SK-N-SH treated with all-trans-retinoic acid at 6 μM for 48 hours (cell line): ENCODE data around the gene ANO9.

Experiments used
- ATAC-seq: fragments of 200-7000 bp; cut with Tn5 transposase; 3 replicates; pipeline ENCODE4 v1.9.1; 2020; ENCODE audit warnings: mild to moderate bottlenecking, moderate library complexity
- BACH2 ChIP-seq: fragments of 250-450 bp; sonication (Bioruptor Pico); IDR thresholded peaks from 2 replicates; pipeline ENCODE4 v1.9.0; 2021; ENCODE audit warnings: mild to moderate bottlenecking, borderline replicate concordance
- CSDC2 ChIP-seq: fragments of 250-450 bp; sonication (Bioruptor Pico); IDR thresholded peaks from 2 replicates; pipeline ENCODE4 v1.5.0; 2020; ENCODE audit warnings: mild to moderate bottlenecking, moderate library complexity
- ESRRG ChIP-seq: fragments of 250-450 bp; sonication (Bioruptor Pico); IDR thresholded peaks from 2 replicates; pipeline ENCODE4 v1.6.1; 2021; ENCODE audit warnings: mild to moderate bottlenecking
- GLIS3 ChIP-seq: fragments of 250-450 bp; sonication (Bioruptor Pico); IDR thresholded peaks from 2 replicates; pipeline ENCODE4 v1.5.0; 2020; ENCODE audit warnings: mild to moderate bottlenecking, moderate library complexity
- ISL1 ChIP-seq: fragments of 250-450 bp; sonication (Bioruptor Pico); IDR thresholded peaks from 2 replicates; pipeline ENCODE4 v2.1.2; 2022; ENCODE audit warnings: mild to moderate bottlenecking, moderate library complexity
- OSR1 ChIP-seq: fragments of 250-450 bp; sonication (Bioruptor Pico); IDR thresholded peaks from 2 replicates; pipeline ENCODE4 v1.8.0; 2022; ENCODE audit warnings: moderate library complexity, mild to moderate bottlenecking, inconsistent platforms
- RARB ChIP-seq: fragments of 250-450 bp; sonication (Bioruptor Pico); IDR thresholded peaks from 2 replicates; pipeline ENCODE4 v1.8.0; 2021; ENCODE audit warnings: mild to moderate bottlenecking, moderate library complexity
- SNAI2 ChIP-seq: fragments of 250-450 bp; sonication (Bioruptor Pico); IDR thresholded peaks from 2 replicates; pipeline ENCODE4 v1.5.0; 2020; ENCODE audit warnings: mild to moderate bottlenecking, moderate library complexity
- TCF4 ChIP-seq: fragments of 250-450 bp; sonication (Bioruptor Pico); IDR thresholded peaks from 2 replicates; pipeline ENCODE4 v1.8.0; 2021; ENCODE audit warnings: mild to moderate bottlenecking, moderate library complexity, borderline replicate concordance
- TOX ChIP-seq: fragments of 250-450 bp; sonication (Bioruptor Pico); IDR thresholded peaks from 2 replicates; pipeline ENCODE4 v1.8.0; 2021; ENCODE audit warnings: mild to moderate bottlenecking, moderate library complexity, borderline replicate concordance
- ZC3H10 ChIP-seq: fragments of 250-450 bp; sonication (Bioruptor Pico); IDR thresholded peaks from 2 replicates; pipeline ENCODE4 v1.5.1; 2021; ENCODE audit warnings: mild to moderate bottlenecking, moderate library complexity
- ZFP3 ChIP-seq: fragments of 250-450 bp; sonication (Bioruptor Pico); IDR thresholded peaks from 2 replicates; pipeline ENCODE4 v1.5.0; 2020; ENCODE audit warnings: mild to moderate bottlenecking, moderate library complexity
- ZFP30 ChIP-seq: fragments of 450-650 bp; formaldehyde crosslinking; IDR thresholded peaks from 2 replicates; pipeline ENCODE4 v1.5.0; 2022; ENCODE audit warnings: mild to moderate bottlenecking, moderate library complexity
- ZNF565 ChIP-seq: fragments of 450-650 bp; formaldehyde crosslinking; conservative IDR thresholded peaks from 2 replicates; pipeline ENCODE4 v1.5.0; 2020; ENCODE audit warnings: low read depth, mild to moderate bottlenecking, moderate library complexity
- ZNF70 ChIP-seq: fragments of 450-650 bp; formaldehyde crosslinking; IDR thresholded peaks from 2 replicates; pipeline ENCODE4 v1.5.0; 2020; ENCODE audit warnings: mild to moderate bottlenecking, moderate library complexity
- ZNF8 ChIP-seq: fragments of 450-650 bp; formaldehyde crosslinking; IDR thresholded peaks from 2 replicates; pipeline ENCODE4 v1.5.0; 2020; ENCODE audit warnings: mild to moderate bottlenecking, moderate library complexity
- TF ChIP-seq, protein P1 (sequence below): fragments of 250-450 bp; sonication (Bioruptor Pico); IDR thresholded peaks from 2 replicates; pipeline ENCODE4 v1.5.0; 2020; ENCODE audit warnings: mild to moderate bottlenecking, moderate library complexity
- TF ChIP-seq, protein P2 (sequence below): fragments of 250-450 bp; sonication (Bioruptor Pico); IDR thresholded peaks from 2 replicates; pipeline ENCODE4 v1.8.0; 2020; ENCODE audit warnings: mild to moderate bottlenecking, moderate library complexity, borderline replicate concordance
- TF ChIP-seq, protein P3 (sequence below): fragments of 250-450 bp; sonication (Bioruptor Pico); IDR thresholded peaks from 2 replicates; pipeline ENCODE4 v1.8.0; 2021; ENCODE audit warnings: low read depth, mild to moderate bottlenecking, moderate library complexity, borderline replicate concordance

Gene ANO9

DNA sequence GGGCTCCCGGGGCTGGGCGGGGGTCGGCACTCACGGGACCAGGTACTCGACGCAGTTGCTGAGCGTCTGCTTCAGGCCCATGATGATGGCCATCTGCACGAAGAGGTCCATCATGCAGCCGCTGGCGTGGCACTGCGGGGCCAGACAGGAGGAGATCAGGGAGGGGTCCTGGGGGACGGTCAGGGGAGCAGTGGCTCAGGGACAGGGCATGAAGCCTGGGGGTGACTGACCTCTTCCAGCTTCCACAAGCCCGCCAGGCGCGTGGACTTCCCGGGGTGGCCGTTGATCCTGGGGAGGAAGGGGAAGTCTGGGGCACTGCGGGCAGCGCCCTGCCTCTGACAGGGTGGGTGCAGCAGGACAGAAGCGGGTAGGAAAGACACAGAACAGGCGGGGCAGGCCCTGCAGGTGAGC, 20.9 kb downstream of the ANO9 start (continued):
- no peak for TF ChIP-seq GLIS3 (CRISPR knock-in tag)

DNA sequence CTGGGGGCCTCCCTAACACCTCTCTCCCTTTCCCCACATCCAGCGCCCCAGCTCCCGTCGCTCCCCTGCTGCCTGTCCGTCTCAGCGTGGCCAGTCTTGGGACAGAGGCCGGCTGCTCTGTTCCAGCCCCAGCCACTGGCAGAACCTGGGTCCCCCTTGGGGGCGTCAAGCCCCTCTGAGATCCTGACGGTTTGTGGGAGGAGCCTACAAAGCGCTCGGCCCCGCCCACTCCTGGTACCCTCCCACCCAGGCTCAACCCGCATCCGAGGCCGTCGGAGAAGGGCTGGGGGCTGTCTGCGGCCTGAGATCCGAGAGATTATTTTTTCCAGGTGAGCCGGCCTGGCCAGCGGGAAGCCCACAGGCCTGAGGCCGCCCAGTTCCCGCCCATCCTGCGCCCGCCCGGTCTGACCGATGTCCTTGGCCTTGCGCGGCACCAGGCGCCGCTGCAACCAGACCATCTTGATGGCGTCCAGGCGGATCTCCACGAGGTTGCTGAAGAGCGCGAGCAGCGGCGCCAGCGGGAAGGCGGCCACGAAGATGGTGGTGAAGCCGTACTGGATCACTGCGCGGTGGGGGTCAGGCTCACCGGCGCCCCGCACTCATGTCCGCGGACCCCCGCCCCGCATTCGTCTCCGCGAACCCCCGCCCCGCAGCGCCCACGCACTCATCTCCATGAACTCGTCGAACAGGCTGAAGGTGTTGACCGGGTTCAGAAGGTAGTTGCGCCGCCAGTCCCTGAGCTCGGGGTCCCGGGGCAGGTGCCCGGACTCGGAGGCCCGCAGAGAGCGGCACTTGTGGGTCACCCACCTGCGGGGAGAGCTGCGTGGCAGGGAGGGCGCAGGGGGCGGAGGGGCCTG, 21.5 kb downstream of the ANO9 start:
- TF ChIP-seq, protein P1, sequence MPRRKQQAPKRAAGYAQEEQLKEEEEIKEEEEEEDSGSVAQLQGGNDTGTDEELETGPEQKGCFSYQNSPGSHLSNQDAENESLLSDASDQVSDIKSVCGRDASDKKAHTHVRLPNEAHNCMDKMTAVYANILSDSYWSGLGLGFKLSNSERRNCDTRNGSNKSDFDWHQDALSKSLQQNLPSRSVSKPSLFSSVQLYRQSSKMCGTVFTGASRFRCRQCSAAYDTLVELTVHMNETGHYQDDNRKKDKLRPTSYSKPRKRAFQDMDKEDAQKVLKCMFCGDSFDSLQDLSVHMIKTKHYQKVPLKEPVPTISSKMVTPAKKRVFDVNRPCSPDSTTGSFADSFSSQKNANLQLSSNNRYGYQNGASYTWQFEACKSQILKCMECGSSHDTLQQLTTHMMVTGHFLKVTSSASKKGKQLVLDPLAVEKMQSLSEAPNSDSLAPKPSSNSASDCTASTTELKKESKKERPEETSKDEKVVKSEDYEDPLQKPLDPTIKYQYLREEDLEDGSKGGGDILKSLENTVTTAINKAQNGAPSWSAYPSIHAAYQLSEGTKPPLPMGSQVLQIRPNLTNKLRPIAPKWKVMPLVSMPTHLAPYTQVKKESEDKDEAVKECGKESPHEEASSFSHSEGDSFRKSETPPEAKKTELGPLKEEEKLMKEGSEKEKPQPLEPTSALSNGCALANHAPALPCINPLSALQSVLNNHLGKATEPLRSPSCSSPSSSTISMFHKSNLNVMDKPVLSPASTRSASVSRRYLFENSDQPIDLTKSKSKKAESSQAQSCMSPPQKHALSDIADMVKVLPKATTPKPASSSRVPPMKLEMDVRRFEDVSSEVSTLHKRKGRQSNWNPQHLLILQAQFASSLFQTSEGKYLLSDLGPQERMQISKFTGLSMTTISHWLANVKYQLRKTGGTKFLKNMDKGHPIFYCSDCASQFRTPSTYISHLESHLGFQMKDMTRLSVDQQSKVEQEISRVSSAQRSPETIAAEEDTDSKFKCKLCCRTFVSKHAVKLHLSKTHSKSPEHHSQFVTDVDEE (CRISPR knock-in tag), result no peak
- TF ChIP-seq, protein P2, sequence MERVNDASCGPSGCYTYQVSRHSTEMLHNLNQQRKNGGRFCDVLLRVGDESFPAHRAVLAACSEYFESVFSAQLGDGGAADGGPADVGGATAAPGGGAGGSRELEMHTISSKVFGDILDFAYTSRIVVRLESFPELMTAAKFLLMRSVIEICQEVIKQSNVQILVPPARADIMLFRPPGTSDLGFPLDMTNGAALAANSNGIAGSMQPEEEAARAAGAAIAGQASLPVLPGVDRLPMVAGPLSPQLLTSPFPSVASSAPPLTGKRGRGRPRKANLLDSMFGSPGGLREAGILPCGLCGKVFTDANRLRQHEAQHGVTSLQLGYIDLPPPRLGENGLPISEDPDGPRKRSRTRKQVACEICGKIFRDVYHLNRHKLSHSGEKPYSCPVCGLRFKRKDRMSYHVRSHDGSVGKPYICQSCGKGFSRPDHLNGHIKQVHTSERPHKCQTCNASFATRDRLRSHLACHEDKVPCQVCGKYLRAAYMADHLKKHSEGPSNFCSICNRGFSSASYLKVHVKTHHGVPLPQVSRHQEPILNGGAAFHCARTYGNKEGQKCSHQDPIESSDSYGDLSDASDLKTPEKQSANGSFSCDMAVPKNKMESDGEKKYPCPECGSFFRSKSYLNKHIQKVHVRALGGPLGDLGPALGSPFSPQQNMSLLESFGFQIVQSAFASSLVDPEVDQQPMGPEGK, result no peak
- TF ChIP-seq ZNF565 (CRISPR knock-in tag), result no peak
- TF ChIP-seq ESRRG (CRISPR knock-in tag), result no peak
- no peak for TF ChIP-seq OSR1 (CRISPR knock-in tag)
- TF ChIP-seq ZC3H10 (CRISPR knock-in tag), result no peak
- TF ChIP-seq ZFP3 (CRISPR knock-in tag), result no peak
- no peak for TF ChIP-seq ZNF70 (CRISPR knock-in tag)
- TF ChIP-seq ISL1 (CRISPR knock-in tag), result no peak
- no peak for TF ChIP-seq ZFP30 (CRISPR knock-in tag)
- TF ChIP-seq SNAI2 (CRISPR knock-in tag), result no peak
- TF ChIP-seq BACH2 (CRISPR knock-in tag), result no peak
- TF ChIP-seq CSDC2 (CRISPR knock-in tag), result no peak
- no peak for TF ChIP-seq GLIS3 (CRISPR knock-in tag)
- TF ChIP-seq RARB, result no peak
- TF ChIP-seq ZNF8 (CRISPR knock-in tag), result no peak
- no peak for TF ChIP-seq TOX (CRISPR knock-in tag)
- TF ChIP-seq, protein P3, sequence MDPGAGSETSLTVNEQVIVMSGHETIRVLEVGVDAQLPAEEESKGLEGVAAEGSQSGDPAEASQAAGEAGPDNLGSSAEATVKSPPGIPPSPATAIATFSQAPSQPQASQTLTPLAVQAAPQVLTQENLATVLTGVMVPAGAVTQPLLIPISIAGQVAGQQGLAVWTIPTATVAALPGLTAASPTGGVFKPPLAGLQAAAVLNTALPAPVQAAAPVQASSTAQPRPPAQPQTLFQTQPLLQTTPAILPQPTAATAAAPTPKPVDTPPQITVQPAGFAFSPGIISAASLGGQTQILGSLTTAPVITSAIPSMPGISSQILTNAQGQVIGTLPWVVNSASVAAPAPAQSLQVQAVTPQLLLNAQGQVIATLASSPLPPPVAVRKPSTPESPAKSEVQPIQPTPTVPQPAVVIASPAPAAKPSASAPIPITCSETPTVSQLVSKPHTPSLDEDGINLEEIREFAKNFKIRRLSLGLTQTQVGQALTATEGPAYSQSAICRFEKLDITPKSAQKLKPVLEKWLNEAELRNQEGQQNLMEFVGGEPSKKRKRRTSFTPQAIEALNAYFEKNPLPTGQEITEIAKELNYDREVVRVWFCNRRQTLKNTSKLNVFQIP, result no peak
- ATAC-seq, result no peak

DNA sequence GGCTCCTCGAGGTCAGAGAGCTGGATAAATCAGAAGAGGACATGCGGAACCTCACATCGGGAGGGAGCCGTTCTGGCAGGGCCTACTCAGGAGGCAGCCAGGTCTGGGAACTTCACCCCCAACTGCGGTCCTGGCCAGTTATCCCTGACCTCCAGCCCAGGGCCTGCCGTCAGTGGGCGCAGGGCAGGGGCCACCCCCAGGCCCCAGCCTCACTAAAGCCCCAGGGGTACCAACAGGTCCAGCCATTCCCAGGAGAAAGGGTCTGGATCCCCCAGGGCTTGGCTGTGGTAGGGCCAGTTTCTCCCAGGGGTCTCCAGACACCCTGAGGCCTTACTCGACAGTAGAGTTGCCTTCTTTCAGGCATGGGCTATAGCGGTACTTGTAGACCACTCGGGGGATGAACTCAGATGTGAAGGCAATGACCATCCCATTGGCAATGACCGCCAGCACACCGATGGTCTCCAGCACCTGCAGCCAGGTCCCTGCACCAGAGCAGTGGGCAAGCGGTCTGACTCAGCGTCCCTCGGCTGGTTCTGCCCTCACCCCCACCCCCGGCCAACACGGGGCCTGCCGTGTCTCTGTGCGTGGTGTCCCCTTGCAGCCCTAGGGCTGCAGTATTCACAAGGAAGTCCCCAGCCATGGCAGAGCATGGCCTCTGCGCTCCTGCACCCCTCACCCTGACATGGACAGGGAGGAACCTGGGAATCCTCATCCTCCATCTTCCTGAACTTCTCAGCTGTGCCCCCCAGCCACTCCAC, 22.4 kb downstream of the ANO9 start:
- no peak for ATAC-seq
- TF ChIP-seq CSDC2 (CRISPR knock-in tag), result no peak
- no peak for TF ChIP-seq BACH2 (CRISPR knock-in tag)
- TF ChIP-seq, protein P1 (CRISPR knock-in tag), result no peak
- no peak for TF ChIP-seq TCF4
- TF ChIP-seq ISL1 (CRISPR knock-in tag), result no peak
- TF ChIP-seq ZNF565 (CRISPR knock-in tag), result no peak
- TF ChIP-seq OSR1 (CRISPR knock-in tag), result no peak
